Mucosa of descending colon (tissue), 3 donors: ENCODE measurements around the gene PIP4K2C. TPM values are rescaled to one million over a fixed set of nuclear protein-coding genes. Genes with fewer than 3 reads are reported as not detected.

Source experiments
- ATAC-seq: fragments of 200-7000 bp; cut with Tn5 transposase; one replicate; pipeline ENCODE4 v1.9.1; 2020; ENCODE audit warnings: mild to moderate bottlenecking, moderate library complexity
- DNase-seq, 3 donors: peaks; one replicate each; pipeline ENCODE4 v3.0.0-alpha.2; 2020
- H3K36me3 ChIP-seq: fragments of 200-600 bp; one replicate; pipeline ENCODE4 v1.8.0; 2021; ENCODE audit warnings: low read depth, mild to moderate bottlenecking
- H3K4me1 ChIP-seq: fragments of 200-600 bp; one replicate; pipeline ENCODE4 v1.8.0; 2021; ENCODE audit warnings: low read depth, mild to moderate bottlenecking
- H3K4me3 ChIP-seq: fragments of 200-600 bp; one replicate; pipeline ENCODE4 v1.8.0; 2021; ENCODE audit warnings: mild to moderate bottlenecking
- H3K9me3 ChIP-seq: fragments of 200-600 bp; one replicate; pipeline ENCODE4 v1.8.0; 2021; ENCODE audit warnings: mild to moderate bottlenecking
- CTCF ChIP-seq: fragments of 200-600 bp; IDR thresholded peaks from one replicate; pipeline ENCODE4 v1.8.0; 2022; ENCODE audit warnings: antibody characterized with exemption, mild to moderate bottlenecking
- intact Hi-C, 2 donors: fragments of 100-400 bp; cut with DNase I in 1 of 2; cut with micrococcal nuclease in 1 of 2; formaldehyde crosslinking; loops; one replicate each; pipeline versions ENCODE4 v1.11.0 to v1.11.1; 2022; cut with DNase I, micrococcal nuclease
- total RNA-seq, 3 donors: library from RNA; stranded (reverse); fragmentation: NEBNext Ultra II Directional in 2 of 3; extraction: Animal tissue kit (Norgen Biotek cat#: 25700) in 2 of 3; gene quantifications; one replicate each; pipeline versions ENCODE4 v1.2.1 to v1.2.4, GENCODE V29; 2021 to 2023
- donor health status: DM: no; HTN: no; CAD: no; lungs with moderate emphysema.
- donor health status: DM: no; HTN: no; CAD: no.
- donor health status: DM: no; HTN: yes; CAD: no.

PIP4K2C gene
- total RNA-seq, 3 donors from 2014 or later = 39.0 to 55.5 (median 54.2) TPM

GRCh38 chr12:57547288-57548012, 43.5 kb upstream of the PIP4K2C start:
- peaks cover 3% of the 10 kb centered on the region for H3K36me3 ChIP-seq
- H3K4me1 ChIP-seq = peaks cover 11% of the 10 kb centered on the region
- no peak for TF ChIP-seq CTCF
- intact Hi-C loops = no loop called here
- ATAC-seq (no peak), DNase-seq (no peak)
- H3K4me3 ChIP-seq = peak overlapping the region; percentile 81
- H3K9me3 ChIP-seq = no peaks in the 10 kb centered on the region

GRCh38 chr12:57548013-57548315, 43.0 kb upstream of the PIP4K2C start:
- Histone ChIP-seq H3K4me3 (no peak overlapping the region), H3K4me1 (peaks cover 11% of the 10 kb centered on the region), H3K36me3 (peaks cover 3% of the 10 kb centered on the region), H3K9me3 (no peaks in the 10 kb centered on the region)
- intact Hi-C loops = no loop called here
- no peak for TF ChIP-seq CTCF
- DNase-seq = no peak
- no peak for ATAC-seq

- H3K36me3 ChIP-seq = peaks cover 3% of the 10 kb centered on the region
- no peak for TF ChIP-seq CTCF
- no peak for ATAC-seq
- DNase-seq = no peak
- no peak overlapping the region for H3K4me3 ChIP-seq
- no peaks in the 10 kb centered on the region for H3K9me3 ChIP-seq
- intact Hi-C loops = no loop called here
- H3K4me1 ChIP-seq = peaks cover 11% of the 10 kb centered on the region
These were observed 42.5 kb upstream of the PIP4K2C start for GRCh38 chr12:57548488-57548887.

- ATAC-seq = no peak
These were observed 41.6 kb upstream of the PIP4K2C start for GRCh38 chr12:57549203-57549908.

GRCh38 chr12:57549909-57550640, 40.9 kb upstream of the PIP4K2C start, which contains the start of gene KIF5A:
TSS of gene KIF5A (plus strand) at chr12:57550044. CDS start at chr12:57550272, 228 bp downstream.
- Histone ChIP-seq H3K9me3 (no peaks in the 10 kb centered on the region), H3K4me3 (no peak within 1 kb of the TSS), H3K4me1 (peaks cover 11% of the 10 kb centered on the region), H3K36me3 (peaks cover 3% of the 10 kb centered on the region)
- TF ChIP-seq CTCF = no peak
- DNase-seq = peak in 2 of 3 donors; percentile 56 to 59
- intact Hi-C loops = no loop called here
- ATAC-seq = peak; percentile 18

More at GRCh38 chr12:57549203-57549908, 41.6 kb upstream of the PIP4K2C start:
- intact Hi-C loops = no loop called here
- no peak for DNase-seq
- no peak for TF ChIP-seq CTCF
- peaks cover 3% of the 10 kb centered on the region for H3K36me3 ChIP-seq
- peaks cover 11% of the 10 kb centered on the region for H3K4me1 ChIP-seq
- H3K4me3 ChIP-seq = no peak overlapping the region
- no peaks in the 10 kb centered on the region for H3K9me3 ChIP-seq
